ENCODE results near the gene GPR89A. TPM values are rescaled to one million over a fixed set of nuclear protein-coding genes. Genes with fewer than 3 reads are reported as not detected.

Gene GPR89A
- total and polyA plus RNA-seq, 2 experiments from 2014 or later, result 68.5 to 81.1 TPM

GRCh38 chr1:145688924-145689323, 81.1 kb downstream of the GPR89A start:
- no peaks in the 10 kb centered on the region for H3K27me3 ChIP-seq (ENCODE audit: insufficient read depth)
- Mint-ChIP-seq H3K36me3 (ENCODE audit: low read depth) (no peaks in the 10 kb centered on the region), H3K4me3 (no peak overlapping the region), H3K27me3 (ENCODE audit: insufficient read depth, low read depth, poor library complexity) (peaks cover 11% of the 10 kb centered on the region), H3K9me3 (no peaks in the 10 kb centered on the region), H3K4me1 (peaks cover 3% of the 10 kb centered on the region; the same call in 2 of the 3 replicates), H3K27ac (no peak overlapping the region)
- no peaks in the 10 kb centered on the region for H4K20me1 ChIP-seq (replicated peaks; ENCODE audit: insufficient read depth)
- H3K36me3 ChIP-seq (ENCODE audit: insufficient read depth), result no peaks in the 10 kb centered on the region
- H3K4me3 ChIP-seq, result no peak overlapping the region
- H3K79me2 ChIP-seq (replicated peaks; ENCODE audit: insufficient read depth), result no peaks in the 10 kb centered on the region
- DNase-seq (ENCODE audit: low spot score), result no peak
- no peaks in the 10 kb centered on the region for H3F3A ChIP-seq (replicated peaks; ENCODE audit: low read depth)
- no peak overlapping the region for H3K27ac ChIP-seq (ENCODE audit: low read depth)
- no peak overlapping the region for H2AFZ ChIP-seq
- no peak for ATAC-seq
- H3K9me2 ChIP-seq (ENCODE audit: insufficient read depth), result 0 out of 2 replicates have a peak, but pooled peaks cover 4% of the 10 kb centered on the region
- no peak for TF ChIP-seq REST (IDR thresholded peaks at IDR 0.05; ENCODE audit: unreplicated experiment)
- TF ChIP-seq EZH2 (IDR thresholded peaks at IDR 0.05; ENCODE audit: low read depth, unreplicated experiment), result no peak
- no peak for TF ChIP-seq NANOG (IDR thresholded peaks at IDR 0.05; ENCODE audit: borderline replicate concordance)
- no peak for TF ChIP-seq ETS1 (IDR thresholded peaks at IDR 0.05)
- TF ChIP-seq EZH2phosphoT487 (IDR thresholded peaks at IDR 0.05; ENCODE audit: unreplicated experiment), result no peak
- no peak for TF ChIP-seq ZNF331 (CRISPR knock-in tag; IDR thresholded peaks at IDR 0.05; ENCODE audit: low read depth)
- H3K4me1 ChIP-seq (ENCODE audit: insufficient read depth), result no peaks in the 10 kb centered on the region
- H3K4me2 ChIP-seq, result no peak overlapping the region

GRCh38 chr1:145689922-145690321, 82.1 kb downstream of the GPR89A start:
- no peak for DNase-seq (ENCODE audit: low spot score)
- no peak for TF ChIP-seq JUNB (IDR thresholded peaks at IDR 0.05; ENCODE audit: unreplicated experiment)
- TF ChIP-seq ZNF331 (CRISPR knock-in tag; IDR thresholded peaks at IDR 0.05; ENCODE audit: low read depth), result no peak
- TF ChIP-seq EZH2 (IDR thresholded peaks at IDR 0.05; ENCODE audit: low read depth, unreplicated experiment), result no peak
- TF ChIP-seq STAT1 (IDR thresholded peaks at IDR 0.05; ENCODE audit: unreplicated experiment), result no peak
- TF ChIP-seq CREB1 (CRISPR knock-in tag; IDR thresholded peaks at IDR 0.05; ENCODE audit: low read depth), result no peak
- no peak for TF ChIP-seq CTCF (conservative IDR thresholded peaks at IDR 0.05; ENCODE audit: low read depth in 2 of 2)

More at GRCh38 chr1:145689922-145690321, 82.1 kb downstream of the GPR89A start:
- no peak overlapping the region for H3K27ac ChIP-seq (ENCODE audit: low read depth)
- H3K27me3 Mint-ChIP-seq (ENCODE audit: insufficient read depth, low read depth, poor library complexity), result peaks cover 11% of the 10 kb centered on the region
- no peaks in the 10 kb centered on the region for H4K20me1 ChIP-seq (replicated peaks; ENCODE audit: insufficient read depth)
- no peaks in the 10 kb centered on the region for H3F3A ChIP-seq (replicated peaks; ENCODE audit: low read depth)
- no peaks in the 10 kb centered on the region for H3K36me3 Mint-ChIP-seq (ENCODE audit: low read depth)
- no peaks in the 10 kb centered on the region for H3K9me3 Mint-ChIP-seq
- no peaks in the 10 kb centered on the region for H3K79me2 ChIP-seq (replicated peaks; ENCODE audit: insufficient read depth)
- no peaks in the 10 kb centered on the region for H3K27me3 ChIP-seq (ENCODE audit: insufficient read depth)
- H3K27ac Mint-ChIP-seq, result no peak overlapping the region
- H3K36me3 ChIP-seq (ENCODE audit: insufficient read depth), result no peaks in the 10 kb centered on the region
- H2AFZ ChIP-seq, result no peak overlapping the region
- H3K4me1 Mint-ChIP-seq, result peaks cover 3% of the 10 kb centered on the region; the same call in 2 of the 3 replicates
- H3K4me1 ChIP-seq (ENCODE audit: insufficient read depth), result no peaks in the 10 kb centered on the region
- ATAC-seq, result no peak
- H3K4me3 ChIP-seq, result no peak overlapping the region
- H3K4me3 Mint-ChIP-seq, result no peak overlapping the region
- H3K9me2 ChIP-seq (ENCODE audit: insufficient read depth), result 0 out of 2 replicates have a peak, but pooled peaks cover 4% of the 10 kb centered on the region
- H3K4me2 ChIP-seq, result no peak overlapping the region

Data from GM23338 (cell line).